ENCODE measurements around the gene RFNG. TPM values are rescaled to one million over a fixed set of nuclear protein-coding genes. Genes with fewer than 3 reads are reported as not detected.

The RFNG gene
- total RNA-seq, 2 donors from 2014 or later: 21.4 to 25.3 TPM

GRCh38 chr17:82016061-82016874 lies 35.3 kb downstream of the RFNG start:
- DNase-seq (ENCODE audit: low spot score): no peak
- Histone ChIP-seq H3K4me1 (peaks cover 0 to 23% of the 10 kb centered on the region in 2 donors), H3K27me3 (no peaks in the 10 kb centered on the region), H3K4me3 (no peak overlapping the region), H3K9me3 (no peaks in the 10 kb centered on the region), H3K27ac (no peak overlapping the region), H3K36me3 (peaks cover 11% of the 10 kb centered on the region)
- TF ChIP-seq CTCF (IDR thresholded peaks at IDR 0.05): no peak

- Histone ChIP-seq H3K9me3 (no peaks in the 10 kb centered on the region), H3K4me1 (peaks cover 0 to 21% of the 10 kb centered on the region in 2 donors), H3K27ac (no peak overlapping the region), H3K4me3 (no peak overlapping the region), H3K27me3 (no peaks in the 10 kb centered on the region), H3K36me3 (peaks cover 11% of the 10 kb centered on the region)
- TF ChIP-seq CTCF (IDR thresholded peaks at IDR 0.05): no peak
- DNase-seq (ENCODE audit: low spot score): no peak
Observed at GRCh38 chr17:82015311-82015971, 36.2 kb downstream of the RFNG start.

DNA sequence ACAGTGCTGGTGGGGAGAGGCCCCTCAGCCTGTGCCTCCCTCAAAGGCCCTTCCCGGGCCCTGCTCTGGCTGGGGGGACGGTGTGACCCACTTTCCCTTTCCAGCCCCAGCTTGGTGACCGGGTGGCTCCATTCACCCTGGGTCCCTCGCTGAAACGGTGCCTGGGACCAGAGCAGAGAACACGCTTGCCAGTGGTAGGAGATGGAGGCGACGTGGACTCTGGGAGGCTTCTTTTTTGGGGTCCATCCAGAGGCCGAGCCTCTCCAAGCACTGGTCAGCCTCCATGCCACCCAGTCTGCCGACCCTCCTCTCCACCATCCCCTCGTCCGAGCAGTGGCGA lies 36.7 kb downstream of the RFNG start:
- no peaks in the 10 kb centered on the region for H3K27me3 ChIP-seq
- H3K4me3 ChIP-seq: no peak overlapping the region
- no peaks in the 10 kb centered on the region for H3K9me3 ChIP-seq
- peaks cover 11% of the 10 kb centered on the region for H3K36me3 ChIP-seq
- no peak for DNase-seq (ENCODE audit: low spot score)
- no peak overlapping the region for H3K27ac ChIP-seq
- TF ChIP-seq CTCF (IDR thresholded peaks at IDR 0.05): no peak
- peaks cover 0 to 21% of the 10 kb centered on the region in 2 donors for H3K4me1 ChIP-seq

DNA sequence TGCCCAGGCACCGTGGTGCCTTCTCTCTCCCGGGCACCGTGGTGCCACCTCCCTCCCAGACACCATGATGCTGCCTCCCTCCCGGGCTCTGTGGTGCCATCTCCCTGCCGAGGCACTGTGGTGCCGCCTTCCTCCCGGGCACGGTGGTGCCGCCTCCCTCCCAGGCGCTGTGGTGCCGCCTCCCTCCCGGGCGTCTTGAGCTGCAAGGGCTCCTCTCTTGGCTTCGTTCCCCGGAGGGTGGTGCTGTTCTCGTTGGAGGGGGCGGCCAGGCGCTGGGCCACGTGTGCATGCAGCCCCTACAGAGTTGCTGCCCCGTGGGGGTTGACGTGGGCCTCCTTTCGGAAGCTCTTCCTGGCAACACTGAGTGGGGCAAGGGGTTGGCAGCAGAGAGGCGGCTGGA lies 37.2 kb downstream of the RFNG start:
- H3K4me3 ChIP-seq: no peak overlapping the region
- TF ChIP-seq CTCF (IDR thresholded peaks at IDR 0.05): no peak
- H3K27me3 ChIP-seq: no peaks in the 10 kb centered on the region
- no peak for DNase-seq (ENCODE audit: low spot score)
- peaks cover 0 to 21% of the 10 kb centered on the region in 2 donors for H3K4me1 ChIP-seq
- H3K27ac ChIP-seq: peak overlapping the region in 1 of 2 donors; percentile 75
- no peaks in the 10 kb centered on the region for H3K9me3 ChIP-seq
- peaks cover 11% of the 10 kb centered on the region for H3K36me3 ChIP-seq

DNA sequence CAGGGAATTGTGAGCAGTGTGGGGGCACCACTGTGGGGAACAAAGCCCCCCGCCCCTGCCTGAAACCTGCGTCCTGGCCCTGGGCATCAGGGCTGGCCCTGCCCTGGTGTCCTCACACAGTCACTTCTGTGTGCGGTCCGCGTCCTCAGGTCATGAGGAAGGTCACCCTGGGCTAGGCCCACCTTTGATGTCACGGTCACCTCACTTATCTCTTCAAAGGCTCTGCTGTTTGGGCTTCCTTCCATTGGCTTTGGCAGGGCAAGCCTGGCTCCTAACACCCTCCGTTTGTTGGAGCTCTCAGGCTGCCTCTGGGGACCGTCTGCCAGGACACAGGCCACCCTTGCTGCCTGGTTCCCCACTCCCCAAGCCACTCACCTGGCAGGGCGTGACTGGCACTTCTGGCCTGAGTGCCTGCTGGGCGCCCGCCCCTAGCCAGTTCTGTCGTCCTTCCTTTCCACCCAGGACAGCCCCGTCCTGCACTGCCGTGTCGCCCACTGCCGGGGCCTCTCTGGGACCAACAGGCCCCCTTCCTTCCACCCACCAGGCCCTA lies 37.8 kb downstream of the RFNG start:
- H3K9me3 ChIP-seq: no peaks in the 10 kb centered on the region
- peaks cover 0 to 21% of the 10 kb centered on the region in 2 donors for H3K4me1 ChIP-seq
- peak overlapping the region; percentile 54 to 75 for H3K27ac ChIP-seq
- H3K4me3 ChIP-seq: no peak overlapping the region
- no peak for DNase-seq (ENCODE audit: low spot score)
- H3K36me3 ChIP-seq: peaks cover 8% of the 10 kb centered on the region
- TF ChIP-seq CTCF (IDR thresholded peaks at IDR 0.05): no peak
- H3K27me3 ChIP-seq: no peaks in the 10 kb centered on the region

Data from right atrium auricular region (tissue), 2 donors.